HFFc6 (cell line): ENCODE measurements around the gene MYOM1. TPM values are rescaled to one million over a fixed set of nuclear protein-coding genes. Genes with fewer than 3 reads are reported as not detected.
"Not testable (repeated sequence)": the region's sequence is repeated elsewhere in the genome, so short reads cannot be mapped to it uniquely, and the experiment has no call there.

Source experiments
- DNase-seq: peaks from one replicate; pipeline ENCODE4 v3.0.0-alpha.2; 2018
- H3K27ac Mint-ChIP-seq: 2 replicates; pipeline ENCODE4 v1.8.0; 2020; ENCODE audit warnings: mild to moderate bottlenecking, mixed read lengths
- H3K27me3 Mint-ChIP-seq: 2 replicates; pipeline ENCODE4 v1.8.0; 2021; ENCODE audit warnings: mild to moderate bottlenecking, moderate library complexity, mixed read lengths; ENCODE audit not compliant: insufficient read depth
- H3K36me3 Mint-ChIP-seq: 2 replicates; pipeline ENCODE4 v1.8.0; 2021; ENCODE audit warnings: low read depth, mixed read lengths
- H3K4me1 Mint-ChIP-seq: 2 replicates; pipeline ENCODE4 v1.8.0; 2020; ENCODE audit warnings: low read depth, mixed read lengths
- H3K4me3 Mint-ChIP-seq: 2 replicates; pipeline ENCODE4 v1.8.0; 2020; ENCODE audit warnings: mild to moderate bottlenecking, moderate library complexity, mixed read lengths
- H3K9me3 Mint-ChIP-seq: 2 replicates; pipeline ENCODE4 v1.8.0; 2020; ENCODE audit warnings: mild to moderate bottlenecking, mixed read lengths
- total RNA-seq, 6 experiments: library from RNA; stranded (reverse); fragmentation: NEBNext Ultra II Directional; extraction: Animal tissue kit (Norgen Biotek cat#: 25700); gene quantifications; 2 replicates in 1 of 6; 3 replicates in 5 of 6; pipeline ENCODE4 v1.2.3, GENCODE V29; 2021
- TF ChIP-seq, protein P1 (sequence below): fragments of 200-600 bp; sonication (generic); IDR thresholded peaks from 2 replicates; pipeline ENCODE4 v1.5.0; 2021; ENCODE audit warnings: antibody characterized with exemption, mild to moderate bottlenecking

Gene MYOM1
- total RNA-seq, 6 experiments from 2014 or later, result 0.03 to 0.14 (median 0.06) TPM; not detected in 2

DNA sequence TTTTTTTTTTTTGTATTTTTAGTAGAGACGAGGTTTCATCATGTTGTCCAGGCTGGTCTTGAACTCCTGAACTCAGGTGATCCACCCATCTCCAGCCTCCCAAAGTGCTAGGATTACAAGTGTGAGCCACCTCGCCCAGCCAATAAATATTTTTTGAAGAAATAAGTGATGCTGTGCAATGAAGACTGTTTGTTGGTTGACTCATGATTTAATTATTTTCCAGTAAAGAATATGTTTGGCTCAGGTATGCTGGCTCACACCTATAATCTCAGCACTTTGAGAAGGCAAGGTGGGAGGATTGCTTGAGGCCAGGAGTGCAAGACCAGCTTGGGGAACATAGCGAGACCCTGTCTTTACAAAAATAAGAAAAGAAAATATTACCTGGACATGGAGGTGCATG is 165.0 kb downstream of the MYOM1 start:
- Mint-ChIP-seq H3K27me3 (peaks cover 8% of the 10 kb centered on the region; the same call in 1 of the 2 replicates), H3K4me1 (no peaks in the 10 kb centered on the region), H3K9me3 (no peaks in the 10 kb centered on the region), H3K36me3 (no peaks in the 10 kb centered on the region), H3K27ac (no peak overlapping the region), H3K4me3 (no peak overlapping the region)
- no peak for DNase-seq
- TF ChIP-seq, protein P1, sequence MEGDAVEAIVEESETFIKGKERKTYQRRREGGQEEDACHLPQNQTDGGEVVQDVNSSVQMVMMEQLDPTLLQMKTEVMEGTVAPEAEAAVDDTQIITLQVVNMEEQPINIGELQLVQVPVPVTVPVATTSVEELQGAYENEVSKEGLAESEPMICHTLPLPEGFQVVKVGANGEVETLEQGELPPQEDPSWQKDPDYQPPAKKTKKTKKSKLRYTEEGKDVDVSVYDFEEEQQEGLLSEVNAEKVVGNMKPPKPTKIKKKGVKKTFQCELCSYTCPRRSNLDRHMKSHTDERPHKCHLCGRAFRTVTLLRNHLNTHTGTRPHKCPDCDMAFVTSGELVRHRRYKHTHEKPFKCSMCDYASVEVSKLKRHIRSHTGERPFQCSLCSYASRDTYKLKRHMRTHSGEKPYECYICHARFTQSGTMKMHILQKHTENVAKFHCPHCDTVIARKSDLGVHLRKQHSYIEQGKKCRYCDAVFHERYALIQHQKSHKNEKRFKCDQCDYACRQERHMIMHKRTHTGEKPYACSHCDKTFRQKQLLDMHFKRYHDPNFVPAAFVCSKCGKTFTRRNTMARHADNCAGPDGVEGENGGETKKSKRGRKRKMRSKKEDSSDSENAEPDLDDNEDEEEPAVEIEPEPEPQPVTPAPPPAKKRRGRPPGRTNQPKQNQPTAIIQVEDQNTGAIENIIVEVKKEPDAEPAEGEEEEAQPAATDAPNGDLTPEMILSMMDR, result no peak

DNA sequence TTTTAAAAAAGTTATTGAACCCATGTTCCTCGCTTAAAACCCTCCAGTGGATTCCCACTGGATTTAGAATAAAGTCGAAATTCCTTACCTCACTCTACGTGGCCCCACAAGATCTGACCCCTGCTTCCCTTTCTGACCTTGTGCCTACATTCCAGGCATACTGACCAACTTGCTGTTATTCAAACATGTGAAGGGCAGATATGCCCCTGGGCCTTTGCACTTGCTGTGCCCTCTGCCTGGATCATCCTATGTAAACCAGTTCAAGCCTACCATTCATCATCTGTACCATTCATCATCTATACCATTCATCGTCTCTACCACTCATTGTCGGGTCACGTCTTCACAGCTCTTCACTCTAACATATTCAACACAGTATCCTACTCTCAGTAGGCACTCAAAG is 165.6 kb downstream of the MYOM1 start:
- H3K4me1 Mint-ChIP-seq, result no peaks in the 10 kb centered on the region
- H3K27ac Mint-ChIP-seq, result no peak overlapping the region
- H3K36me3 Mint-ChIP-seq, result no peaks in the 10 kb centered on the region
- peaks cover 8% of the 10 kb centered on the region; the same call in 1 of the 2 replicates for H3K27me3 Mint-ChIP-seq
- H3K4me3 Mint-ChIP-seq, result no peak overlapping the region
- H3K9me3 Mint-ChIP-seq, result no peaks in the 10 kb centered on the region
- DNase-seq, result no peak
- TF ChIP-seq, protein P1, result no peak

DNA sequence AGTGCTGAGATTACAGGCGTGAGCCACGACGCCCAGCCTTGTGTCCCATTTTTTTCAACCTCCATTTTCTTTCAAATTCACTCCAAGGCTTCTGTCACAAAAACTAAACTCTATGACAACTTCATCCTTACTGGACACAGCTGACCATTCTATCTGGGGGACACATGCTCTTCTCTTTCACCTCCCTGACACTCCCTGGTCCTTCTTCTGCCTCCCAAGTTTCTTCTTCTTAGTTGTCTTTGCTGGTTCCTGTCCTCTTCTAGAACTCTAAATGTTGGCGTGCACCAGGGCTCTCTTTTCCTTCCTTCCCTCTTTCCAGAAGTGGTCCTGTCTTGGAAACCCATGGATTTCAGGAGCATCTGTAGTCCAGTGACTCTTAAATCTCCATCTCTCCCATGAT is 166.7 kb downstream of the MYOM1 start:
- Mint-ChIP-seq H3K4me1 (peaks cover 2% of the 10 kb centered on the region; the same call in 1 of the 2 replicates), H3K9me3 (no peaks in the 10 kb centered on the region), H3K27ac (no peak overlapping the region), H3K36me3 (no peaks in the 10 kb centered on the region), H3K27me3 (peaks cover 9% of the 10 kb centered on the region; the same call in 1 of the 2 replicates), H3K4me3 (no peak overlapping the region)
- DNase-seq, result no peak
- TF ChIP-seq, protein P1, result no peak

DNA sequence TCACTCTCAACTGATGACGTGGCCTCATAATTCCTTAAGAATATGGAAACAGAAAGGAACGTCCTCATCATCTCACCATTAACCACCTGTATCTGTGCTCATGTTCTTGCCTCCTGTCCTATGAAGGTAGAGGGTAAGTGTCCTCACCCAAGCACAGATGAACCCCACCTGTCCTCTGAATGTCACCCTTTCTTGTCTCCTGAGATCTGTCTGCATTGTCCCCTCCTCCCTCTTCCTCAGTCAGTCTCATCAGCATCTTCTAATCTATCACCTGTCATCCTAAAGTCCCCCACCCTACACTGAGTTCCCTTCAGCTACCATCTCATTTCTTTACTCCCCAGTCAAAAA is 167.4 kb downstream of the MYOM1 start:
- TF ChIP-seq, protein P1, result no peak
- DNase-seq, result no peak
- Mint-ChIP-seq H3K4me3 (no peak overlapping the region), H3K36me3 (no peaks in the 10 kb centered on the region), H3K27me3 (peaks cover 7% of the 10 kb centered on the region; the same call in 1 of the 2 replicates), H3K27ac (no peak overlapping the region), H3K4me1 (peaks cover 5% of the 10 kb centered on the region; the same call in 1 of the 2 replicates), H3K9me3 (no peaks in the 10 kb centered on the region)

DNA sequence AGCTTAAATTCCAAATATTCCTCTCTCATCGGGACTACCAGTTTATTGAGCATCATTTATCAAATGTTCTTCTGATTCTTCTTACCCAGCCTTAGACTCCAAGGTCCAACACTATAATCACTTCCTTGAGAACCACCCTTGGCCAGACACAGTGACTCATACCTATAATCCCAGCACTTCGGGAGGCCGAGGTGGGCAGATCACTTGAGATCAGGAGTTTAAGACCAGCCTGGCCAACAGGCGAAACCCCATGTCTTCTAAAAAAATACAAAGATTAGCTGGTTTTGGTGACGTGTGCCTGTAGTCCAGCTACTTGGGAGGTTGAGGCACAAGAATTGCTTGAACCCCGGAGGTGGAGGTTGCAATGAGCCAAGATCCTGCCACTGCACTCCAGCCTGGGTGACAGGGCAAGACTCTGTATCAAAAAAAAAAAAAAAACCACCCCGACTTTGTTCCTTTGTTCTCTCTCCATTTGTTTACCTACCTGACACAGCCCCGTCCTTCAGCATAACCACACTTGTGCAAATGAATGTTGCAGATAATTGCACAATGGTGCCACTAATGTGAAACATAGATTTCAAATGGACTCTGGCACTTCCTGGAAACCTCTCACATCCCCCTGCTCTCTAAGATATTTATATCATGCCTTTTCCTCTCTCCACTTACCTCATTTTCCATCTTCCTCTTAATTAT is 167.9 kb downstream of the MYOM1 start:
- DNase-seq, result no peak
- no peaks in the 10 kb centered on the region for H3K9me3 Mint-ChIP-seq

DNA sequence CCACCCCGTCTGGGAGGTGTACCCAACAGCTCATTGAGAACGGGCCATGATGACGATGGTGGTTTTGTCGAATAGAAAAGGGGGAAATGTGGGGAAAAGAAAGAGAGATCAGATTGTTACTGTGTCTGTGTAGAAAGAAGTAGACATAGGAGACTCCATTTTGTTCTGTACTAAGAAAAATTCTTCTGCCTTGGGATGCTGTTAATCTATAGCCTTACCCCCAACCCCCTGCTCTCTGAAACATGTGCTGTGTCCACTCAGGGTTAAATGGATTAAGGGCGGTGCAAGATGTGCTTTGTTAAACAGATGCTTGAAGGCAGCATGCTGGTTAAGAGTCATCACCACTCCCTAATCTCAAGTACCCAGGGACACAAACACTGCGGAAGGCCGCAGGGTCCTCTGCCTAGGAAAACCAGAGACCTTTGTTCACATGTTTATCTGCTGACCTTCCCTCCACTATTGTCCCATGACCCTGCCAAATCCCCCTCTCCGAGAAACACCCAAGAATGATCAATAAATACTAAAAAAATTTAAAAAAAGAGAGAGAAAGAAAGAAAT is 169.8 kb downstream of the MYOM1 start:
- not testable (repeated sequence) for H3K27ac Mint-ChIP-seq, H3K27me3 Mint-ChIP-seq, H3K9me3 Mint-ChIP-seq, DNase-seq, H3K4me1 Mint-ChIP-seq, H3K4me3 Mint-ChIP-seq, H3K36me3 Mint-ChIP-seq

More for the DNA sequence above, 167.9 kb downstream of the MYOM1 start:
- Mint-ChIP-seq H3K27me3 (peaks cover 4% of the 10 kb centered on the region; the same call in 1 of the 2 replicates), H3K4me1 (peaks cover 5% of the 10 kb centered on the region; the same call in 1 of the 2 replicates), H3K27ac (no peak overlapping the region), H3K36me3 (no peaks in the 10 kb centered on the region), H3K4me3 (no peak overlapping the region)
- TF ChIP-seq, protein P1, result no peak
